ENCODE measurements around the gene SH3GLB2.
"Not testable (repeated sequence)": the region's sequence is repeated elsewhere in the genome, so short reads cannot be mapped to it uniquely, and the experiment has no call there.

The SH3GLB2 gene

DNA sequence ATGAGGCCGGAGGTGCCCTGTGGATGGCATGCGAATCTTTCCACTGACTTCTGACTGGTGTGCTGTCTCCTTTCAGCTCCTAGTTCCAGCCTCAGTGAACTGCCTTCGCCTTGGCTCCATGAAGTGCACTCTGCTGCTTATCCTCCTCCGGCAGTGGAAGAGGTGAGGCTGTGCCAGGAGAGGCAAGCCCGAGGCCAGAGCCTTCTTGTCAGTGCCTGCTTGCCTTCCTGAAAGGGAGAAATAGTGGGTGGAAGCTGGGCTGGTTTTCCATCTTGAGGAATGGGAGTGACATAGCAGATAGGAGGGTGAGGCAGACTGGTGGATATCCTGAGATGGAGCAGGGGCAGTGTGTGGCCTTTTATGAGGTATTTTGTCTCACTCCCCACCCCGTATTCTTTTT is 29.7 kb downstream of the SH3GLB2 start:
- no peak for DNase-seq (ENCODE audit: low spot score)

DNA sequence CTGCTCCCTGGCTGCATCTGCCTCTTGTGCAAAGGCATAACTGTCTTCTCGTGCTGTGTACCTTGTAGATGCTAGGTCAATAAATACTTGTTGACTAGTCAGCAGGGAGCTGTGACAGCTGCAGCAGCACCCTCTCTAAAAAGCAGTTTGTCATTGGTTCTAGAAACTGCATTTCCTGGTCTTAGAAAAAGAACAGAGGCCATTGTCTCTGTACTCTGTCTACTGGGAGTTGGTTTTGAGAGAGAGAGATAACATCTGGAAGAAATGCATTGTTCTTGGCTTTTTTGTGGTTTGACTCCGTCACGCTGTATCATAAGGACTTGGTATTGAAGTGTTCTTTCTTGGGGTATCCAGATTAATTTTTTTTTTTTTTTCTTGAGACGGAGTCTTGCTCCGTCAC is 32.3 kb downstream of the SH3GLB2 start:
- no peak for DNase-seq (ENCODE audit: low spot score)

DNA sequence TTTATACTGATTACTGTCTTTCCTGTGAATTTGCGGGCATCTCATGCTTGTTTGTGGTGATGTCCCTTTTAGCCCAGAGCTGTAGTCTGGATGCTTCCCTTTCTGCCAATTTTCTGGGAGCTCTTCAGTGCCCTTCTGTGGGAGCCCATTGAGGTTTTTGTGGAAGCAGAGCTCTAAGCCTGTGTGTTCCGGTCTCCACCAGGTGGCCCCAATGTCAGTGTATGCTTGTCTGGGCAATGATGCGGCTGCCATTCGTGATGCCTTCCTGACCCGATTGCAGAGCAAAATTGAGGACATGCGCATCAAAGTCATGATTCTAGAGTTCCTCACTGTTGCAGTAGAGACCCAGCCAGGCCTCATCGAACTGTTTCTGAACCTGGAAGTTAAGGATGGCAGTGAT is 35.1 kb downstream of the SH3GLB2 start:
- DNase-seq (ENCODE audit: low spot score): peak; percentile 49

DNA sequence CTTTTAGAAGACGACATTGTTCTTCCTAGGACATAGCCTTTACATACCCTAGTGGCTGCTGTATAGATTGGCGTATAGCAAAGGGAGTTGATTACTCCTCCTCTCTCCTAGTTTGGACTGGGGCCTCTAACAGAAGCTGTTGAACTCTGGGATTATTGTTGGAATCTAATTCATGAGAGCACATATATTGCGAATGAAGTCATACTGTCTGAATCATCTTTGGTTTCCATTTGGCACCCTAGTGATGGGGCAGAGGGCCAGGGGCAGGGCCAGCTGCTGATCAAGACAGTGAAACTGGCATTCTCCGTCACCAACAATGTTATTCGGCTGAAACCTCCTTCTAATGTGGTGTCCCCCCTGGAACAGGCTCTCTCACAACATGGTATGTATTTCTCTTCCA is 40.3 kb downstream of the SH3GLB2 start:
- DNase-seq (ENCODE audit: low spot score): no peak

DNA sequence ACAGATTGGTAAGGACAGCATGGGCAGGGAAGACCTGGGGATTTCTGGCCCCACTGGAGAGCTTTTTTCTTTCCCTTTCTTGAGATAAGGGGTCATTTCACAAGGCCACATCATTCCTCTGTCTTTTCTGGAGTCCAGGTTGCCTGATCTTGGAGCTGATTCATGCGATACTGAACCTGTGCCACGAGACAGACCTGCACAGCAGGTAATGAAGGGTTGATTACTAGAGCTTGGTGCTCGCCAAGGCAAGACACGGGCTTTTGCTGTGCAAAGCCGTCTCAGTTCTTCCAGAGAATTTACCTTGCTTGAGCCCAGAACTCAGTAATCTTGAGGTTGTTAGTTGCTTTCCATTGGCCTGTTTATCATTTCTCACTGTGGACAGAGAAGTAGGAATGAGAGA is 41.5 kb downstream of the SH3GLB2 start:
- no peak for DNase-seq (ENCODE audit: low spot score)

DNA sequence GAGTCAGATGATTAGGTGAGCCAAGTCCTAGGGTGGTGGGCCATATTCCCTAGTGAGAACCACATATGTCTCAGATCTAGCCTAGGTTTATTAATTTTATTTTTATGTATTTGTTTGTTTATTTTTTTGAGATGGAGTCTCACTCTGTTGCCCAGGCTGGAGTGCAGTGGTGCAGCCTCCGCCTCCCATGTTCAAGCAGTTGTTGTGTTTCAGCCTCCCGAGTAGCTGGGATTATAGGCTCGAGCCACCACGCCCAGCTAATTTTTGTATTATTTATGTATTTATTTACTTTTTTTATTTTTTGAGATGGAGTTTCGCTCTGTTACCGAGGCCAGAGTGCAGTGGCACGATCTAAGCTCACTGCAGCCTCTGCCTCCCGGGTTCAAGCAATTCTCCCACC is 44.6 kb downstream of the SH3GLB2 start:
- DNase-seq (ENCODE audit: low spot score): no peak

DNA sequence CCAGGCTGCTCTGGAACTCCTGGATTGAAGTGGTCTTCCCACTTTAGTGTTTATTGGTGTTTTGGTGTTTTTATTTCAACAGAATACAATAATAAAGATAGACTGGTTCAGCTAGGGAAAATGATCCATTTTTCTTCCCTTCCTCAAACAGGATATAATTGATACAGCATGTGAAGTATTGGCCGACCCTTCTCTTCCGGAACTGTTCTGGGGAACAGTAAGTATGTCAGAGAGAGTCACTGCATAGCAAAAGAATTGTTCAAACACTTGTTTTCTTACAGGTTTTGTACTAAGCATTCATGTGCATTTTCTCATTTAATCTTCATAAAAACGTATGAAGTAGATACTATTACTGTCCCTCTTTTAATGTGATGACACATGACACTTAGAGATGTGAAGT is 49.0 kb downstream of the SH3GLB2 start:
- no peak for DNase-seq (ENCODE audit: low spot score)

DNA sequence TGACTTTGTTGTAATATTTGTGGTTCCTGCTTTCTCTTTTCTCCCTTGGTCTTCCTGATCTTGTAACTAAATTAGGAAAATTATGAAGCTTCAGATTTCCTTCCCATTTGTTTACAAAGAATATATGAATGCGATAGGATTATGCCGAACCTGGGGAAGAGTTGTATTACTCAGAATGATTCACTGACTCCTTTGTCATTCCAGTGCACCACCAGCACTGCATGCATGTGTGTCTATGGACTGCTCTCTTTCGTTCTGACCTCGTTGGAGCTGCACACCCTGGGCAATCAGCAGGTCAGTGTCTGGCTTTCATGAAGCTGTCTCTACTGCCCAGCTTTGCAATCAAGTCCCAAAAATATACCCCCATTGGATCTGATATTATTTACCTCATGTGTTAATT is 55.2 kb downstream of the SH3GLB2 start:
- DNase-seq (ENCODE audit: low spot score): no peak

DNA sequence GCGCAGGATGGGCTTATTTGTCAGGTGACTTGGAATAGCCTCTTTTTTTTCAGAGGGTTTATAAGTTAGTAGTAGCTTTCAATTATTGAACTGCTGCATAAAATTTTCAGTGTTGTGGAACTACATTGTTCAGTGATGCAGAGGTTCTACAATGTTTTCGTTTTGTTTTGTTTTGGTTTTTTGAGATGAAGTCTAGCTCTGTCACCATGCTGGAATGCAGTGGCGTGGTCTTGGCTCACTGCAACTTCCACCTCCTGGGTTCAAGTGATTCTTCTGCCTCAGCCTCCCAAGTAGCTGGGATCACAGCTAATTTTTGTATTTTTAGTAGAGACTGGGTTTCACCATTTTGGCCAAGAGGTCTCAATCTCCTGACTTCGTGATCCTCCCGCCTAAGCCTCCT is 58.6 kb downstream of the SH3GLB2 start:
- no peak for DNase-seq (ENCODE audit: low spot score)

DNA sequence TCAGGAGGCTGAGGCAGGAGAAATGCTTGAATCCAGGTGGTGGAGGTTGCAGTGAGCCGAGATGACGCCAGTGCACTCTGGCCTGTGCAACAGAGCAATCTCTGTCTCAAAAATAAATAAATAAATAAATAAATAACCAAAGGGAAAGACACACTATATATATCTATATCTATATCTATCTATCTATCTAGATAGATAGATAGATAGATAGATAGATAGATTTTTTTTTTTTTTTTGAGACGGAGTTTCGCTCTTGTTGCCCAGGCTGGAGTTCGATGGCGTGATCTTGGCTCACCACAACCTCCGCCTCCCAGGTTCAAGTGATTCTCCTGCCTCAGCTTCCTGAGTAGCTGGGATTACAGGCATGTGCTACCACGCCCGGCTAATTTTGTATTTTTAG is 66.7 kb downstream of the SH3GLB2 start:
- not testable (repeated sequence) for DNase-seq (ENCODE audit: low spot score)

Data from hematopoietic multipotent progenitor cell treated with erythropoietin and hydrocortisone succinate and interleukin-3 and kit ligand, for 17 days (in vitro differentiated cells).